ENCODE results near the gene CEP95.

CEP95 gene

GRCh38 chr17:64529221-64529620, 22.4 kb downstream of the CEP95 start:
- no peak for TF ChIP-seq CTCF (conservative IDR thresholded peaks at IDR 0.05; ENCODE audit: low read depth, low read length)
- no peaks in the 10 kb centered on the region for H3K27me3 ChIP-seq (ENCODE audit: insufficient read depth, low read depth)
- no peak overlapping the region for H3K27ac ChIP-seq
- no peaks in the 10 kb centered on the region for H3K4me1 ChIP-seq (ENCODE audit: low read depth, poor library complexity, severe bottlenecking)
- peaks cover 9% of the 10 kb centered on the region; the same call in 1 of the 2 replicates for H3K36me3 ChIP-seq (ENCODE audit: insufficient read depth)
- H3K9ac ChIP-seq = no peak overlapping the region
- H2AFZ ChIP-seq (ENCODE audit: low read depth) = no peak overlapping the region
- H3K79me2 ChIP-seq (ENCODE audit: insufficient read depth, low read depth) = no peaks in the 10 kb centered on the region
- H3K4me3 ChIP-seq (IDR thresholded peaks at IDR 0.05; ENCODE audit: insufficient read depth, low read depth, low read length) = no peak overlapping the region
- H4K20me1 ChIP-seq (ENCODE audit: insufficient read depth) = no peaks in the 10 kb centered on the region
- no peak overlapping the region for H3K4me2 ChIP-seq

GRCh38 chr17:64531955-64532371, 25.2 kb downstream of the CEP95 start:
- H3K4me3 ChIP-seq (IDR thresholded peaks at IDR 0.05; ENCODE audit: insufficient read depth, low read depth, low read length) = no peak overlapping the region
- peaks cover 3% of the 10 kb centered on the region; the same call in 1 of the 2 replicates for H3K36me3 ChIP-seq (ENCODE audit: insufficient read depth)
- no peaks in the 10 kb centered on the region for H3K79me2 ChIP-seq (ENCODE audit: insufficient read depth, low read depth)
- H4K20me1 ChIP-seq (ENCODE audit: insufficient read depth) = no peaks in the 10 kb centered on the region
- no peaks in the 10 kb centered on the region for H3K4me1 ChIP-seq (ENCODE audit: low read depth, poor library complexity, severe bottlenecking)
- no peak overlapping the region for H2AFZ ChIP-seq (ENCODE audit: low read depth)
- no peak overlapping the region for H3K9ac ChIP-seq
- H3K27me3 ChIP-seq (ENCODE audit: insufficient read depth, low read depth) = no peaks in the 10 kb centered on the region
- no peak overlapping the region for H3K27ac ChIP-seq
- no peak overlapping the region for H3K4me2 ChIP-seq
- no peak for TF ChIP-seq CTCF (conservative IDR thresholded peaks at IDR 0.05; ENCODE audit: low read depth, low read length)

- TF ChIP-seq CTCF (conservative IDR thresholded peaks at IDR 0.05; ENCODE audit: low read depth, low read length) = no peak
- Histone ChIP-seq H4K20me1 (ENCODE audit: insufficient read depth) (no peaks in the 10 kb centered on the region), H3K4me2 (no peak overlapping the region), H3K4me1 (ENCODE audit: low read depth, poor library complexity, severe bottlenecking) (no peaks in the 10 kb centered on the region), H3K79me2 (ENCODE audit: insufficient read depth, low read depth) (no peaks in the 10 kb centered on the region), H3K4me3 (IDR thresholded peaks at IDR 0.05; ENCODE audit: insufficient read depth, low read depth, low read length) (no peak overlapping the region), H3K9ac (no peak overlapping the region), H2AFZ (ENCODE audit: low read depth) (no peak overlapping the region), H3K27ac (no peak overlapping the region), H3K36me3 (ENCODE audit: insufficient read depth) (peaks cover 5% of the 10 kb centered on the region; the same call in 1 of the 2 replicates), H3K27me3 (ENCODE audit: insufficient read depth, low read depth) (no peaks in the 10 kb centered on the region)
Measured at GRCh38 chr17:64532409-64532808, 25.6 kb downstream of the CEP95 start.

GRCh38 chr17:64533784-64534183, 27.0 kb downstream of the CEP95 start:
- H3K36me3 ChIP-seq (ENCODE audit: insufficient read depth) = peaks cover 7% of the 10 kb centered on the region; the same call in 1 of the 2 replicates
- no peak overlapping the region for H3K4me2 ChIP-seq
- no peaks in the 10 kb centered on the region for H3K4me1 ChIP-seq (ENCODE audit: low read depth, poor library complexity, severe bottlenecking)
- no peak overlapping the region for H3K27ac ChIP-seq
- no peak overlapping the region for H2AFZ ChIP-seq (ENCODE audit: low read depth)
- no peak overlapping the region for H3K9ac ChIP-seq
- H3K27me3 ChIP-seq (ENCODE audit: insufficient read depth, low read depth) = no peaks in the 10 kb centered on the region
- no peaks in the 10 kb centered on the region for H4K20me1 ChIP-seq (ENCODE audit: insufficient read depth)
- H3K79me2 ChIP-seq (ENCODE audit: insufficient read depth, low read depth) = no peaks in the 10 kb centered on the region
- no peak for TF ChIP-seq CTCF (conservative IDR thresholded peaks at IDR 0.05; ENCODE audit: low read depth, low read length)
- no peak overlapping the region for H3K4me3 ChIP-seq (IDR thresholded peaks at IDR 0.05; ENCODE audit: insufficient read depth, low read depth, low read length)

Data from KMS-11 (cell line).